SK-N-SH treated with all-trans-retinoic acid at 6 μM for 48 hours (cell line): Measurements from ENCODE around the gene OTX1.

Experiments used
- ATAC-seq: fragments of 200-7000 bp; cut with Tn5 transposase; 3 replicates; pipeline ENCODE4 v1.9.1; 2020; ENCODE audit warnings: mild to moderate bottlenecking, moderate library complexity
- ARNTL ChIP-seq: fragments of 450-650 bp; formaldehyde crosslinking; IDR thresholded peaks from 2 replicates; pipeline ENCODE4 v1.5.0; 2020; ENCODE audit warnings: low read depth, mild to moderate bottlenecking, moderate library complexity, borderline replicate concordance
- CSDC2 ChIP-seq: fragments of 250-450 bp; sonication (Bioruptor Pico); IDR thresholded peaks from 2 replicates; pipeline ENCODE4 v1.5.0; 2020; ENCODE audit warnings: mild to moderate bottlenecking, moderate library complexity
- ESRRG ChIP-seq: fragments of 250-450 bp; sonication (Bioruptor Pico); IDR thresholded peaks from 2 replicates; pipeline ENCODE4 v1.6.1; 2021; ENCODE audit warnings: mild to moderate bottlenecking
- GLIS3 ChIP-seq: fragments of 250-450 bp; sonication (Bioruptor Pico); IDR thresholded peaks from 2 replicates; pipeline ENCODE4 v1.5.0; 2020; ENCODE audit warnings: mild to moderate bottlenecking, moderate library complexity
- OSR1 ChIP-seq: fragments of 250-450 bp; sonication (Bioruptor Pico); IDR thresholded peaks from 2 replicates; pipeline ENCODE4 v1.8.0; 2022; ENCODE audit warnings: moderate library complexity, mild to moderate bottlenecking, inconsistent platforms
- PPARA ChIP-seq: fragments of 250-450 bp; sonication (Bioruptor Pico); IDR thresholded peaks from 2 replicates; pipeline ENCODE4 v1.5.0; 2020; ENCODE audit warnings: mild to moderate bottlenecking, borderline replicate concordance
- RARB ChIP-seq: fragments of 250-450 bp; sonication (Bioruptor Pico); IDR thresholded peaks from 2 replicates; pipeline ENCODE4 v1.8.0; 2021; ENCODE audit warnings: mild to moderate bottlenecking, moderate library complexity
- SNAI2 ChIP-seq: fragments of 250-450 bp; sonication (Bioruptor Pico); IDR thresholded peaks from 2 replicates; pipeline ENCODE4 v1.5.0; 2020; ENCODE audit warnings: mild to moderate bottlenecking, moderate library complexity
- TCF4 ChIP-seq: fragments of 250-450 bp; sonication (Bioruptor Pico); IDR thresholded peaks from 2 replicates; pipeline ENCODE4 v1.8.0; 2021; ENCODE audit warnings: mild to moderate bottlenecking, moderate library complexity, borderline replicate concordance
- TOX ChIP-seq: fragments of 250-450 bp; sonication (Bioruptor Pico); IDR thresholded peaks from 2 replicates; pipeline ENCODE4 v1.8.0; 2021; ENCODE audit warnings: mild to moderate bottlenecking, moderate library complexity, borderline replicate concordance
- ZC3H10 ChIP-seq: fragments of 250-450 bp; sonication (Bioruptor Pico); IDR thresholded peaks from 2 replicates; pipeline ENCODE4 v1.5.1; 2021; ENCODE audit warnings: mild to moderate bottlenecking, moderate library complexity
- ZFP3 ChIP-seq: fragments of 250-450 bp; sonication (Bioruptor Pico); IDR thresholded peaks from 2 replicates; pipeline ENCODE4 v1.5.0; 2020; ENCODE audit warnings: mild to moderate bottlenecking, moderate library complexity
- ZFP30 ChIP-seq: fragments of 450-650 bp; formaldehyde crosslinking; IDR thresholded peaks from 2 replicates; pipeline ENCODE4 v1.5.0; 2022; ENCODE audit warnings: mild to moderate bottlenecking, moderate library complexity
- ZNF565 ChIP-seq: fragments of 450-650 bp; formaldehyde crosslinking; conservative IDR thresholded peaks from 2 replicates; pipeline ENCODE4 v1.5.0; 2020; ENCODE audit warnings: low read depth, mild to moderate bottlenecking, moderate library complexity
- ZNF70 ChIP-seq: fragments of 450-650 bp; formaldehyde crosslinking; IDR thresholded peaks from 2 replicates; pipeline ENCODE4 v1.5.0; 2020; ENCODE audit warnings: mild to moderate bottlenecking, moderate library complexity
- ZNF8 ChIP-seq: fragments of 450-650 bp; formaldehyde crosslinking; IDR thresholded peaks from 2 replicates; pipeline ENCODE4 v1.5.0; 2020; ENCODE audit warnings: mild to moderate bottlenecking, moderate library complexity
- TF ChIP-seq, protein P1 (sequence below): fragments of 250-450 bp; sonication (Bioruptor Pico); IDR thresholded peaks from 2 replicates; pipeline ENCODE4 v1.8.0; 2021; ENCODE audit warnings: low read depth, mild to moderate bottlenecking, moderate library complexity, borderline replicate concordance
- TF ChIP-seq, protein P2 (sequence below): fragments of 250-450 bp; sonication (Bioruptor Pico); IDR thresholded peaks from 2 replicates; pipeline ENCODE4 v1.8.0; 2020; ENCODE audit warnings: mild to moderate bottlenecking, moderate library complexity, borderline replicate concordance
- TF ChIP-seq, protein P3 (sequence below): fragments of 250-450 bp; sonication (Bioruptor Pico); IDR thresholded peaks from 2 replicates; pipeline ENCODE4 v1.5.1; 2020; ENCODE audit warnings: low read depth, mild to moderate bottlenecking, moderate library complexity
- TF ChIP-seq, protein P4 (sequence below): fragments of 250-450 bp; sonication (Bioruptor Pico); IDR thresholded peaks from 2 replicates; pipeline ENCODE4 v1.5.0; 2020; ENCODE audit warnings: mild to moderate bottlenecking, moderate library complexity
- TF ChIP-seq, protein P5 (sequence below): fragments of 250-450 bp; sonication (Bioruptor Pico); IDR thresholded peaks from 2 replicates; pipeline ENCODE4 v1.5.1; 2021; ENCODE audit warnings: mild to moderate bottlenecking, moderate library complexity

OTX1 gene

DNA sequence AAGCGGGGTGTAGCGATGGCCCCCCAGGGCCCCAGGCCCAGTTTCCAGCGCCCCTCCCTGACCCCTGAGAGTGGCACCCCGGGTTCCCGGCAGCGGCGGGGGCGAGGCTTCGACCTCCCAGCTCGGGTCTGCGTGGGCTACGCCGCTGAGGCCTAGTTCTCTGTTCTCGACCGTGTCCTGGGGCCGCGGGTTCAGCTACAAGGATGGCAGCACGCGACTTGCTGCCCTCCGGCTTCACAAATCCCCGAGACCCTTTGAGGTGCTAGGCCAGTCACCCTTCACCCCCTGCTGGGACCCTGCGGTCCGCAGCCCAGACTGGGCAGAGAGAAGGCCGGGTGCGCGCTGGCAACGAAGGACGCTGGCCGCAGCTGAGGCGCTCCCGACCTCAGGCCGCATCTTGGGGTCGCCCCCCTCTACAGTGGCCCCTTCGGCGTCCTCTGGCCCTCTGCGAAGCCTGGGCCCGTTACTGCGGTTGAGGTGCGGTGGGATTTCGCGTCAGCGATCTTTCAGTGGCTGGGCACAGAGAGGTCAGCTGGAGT, 1.2 kb downstream of the OTX1 start (continued):
- TF ChIP-seq TCF4 (CRISPR knock-in tag) (no peak), PPARA (no peak), ESRRG (CRISPR knock-in tag) (no peak), ZNF565 (CRISPR knock-in tag) (no peak)
- TF ChIP-seq, protein P1, sequence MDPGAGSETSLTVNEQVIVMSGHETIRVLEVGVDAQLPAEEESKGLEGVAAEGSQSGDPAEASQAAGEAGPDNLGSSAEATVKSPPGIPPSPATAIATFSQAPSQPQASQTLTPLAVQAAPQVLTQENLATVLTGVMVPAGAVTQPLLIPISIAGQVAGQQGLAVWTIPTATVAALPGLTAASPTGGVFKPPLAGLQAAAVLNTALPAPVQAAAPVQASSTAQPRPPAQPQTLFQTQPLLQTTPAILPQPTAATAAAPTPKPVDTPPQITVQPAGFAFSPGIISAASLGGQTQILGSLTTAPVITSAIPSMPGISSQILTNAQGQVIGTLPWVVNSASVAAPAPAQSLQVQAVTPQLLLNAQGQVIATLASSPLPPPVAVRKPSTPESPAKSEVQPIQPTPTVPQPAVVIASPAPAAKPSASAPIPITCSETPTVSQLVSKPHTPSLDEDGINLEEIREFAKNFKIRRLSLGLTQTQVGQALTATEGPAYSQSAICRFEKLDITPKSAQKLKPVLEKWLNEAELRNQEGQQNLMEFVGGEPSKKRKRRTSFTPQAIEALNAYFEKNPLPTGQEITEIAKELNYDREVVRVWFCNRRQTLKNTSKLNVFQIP (CRISPR knock-in tag): no peak
- TF ChIP-seq, protein P2, sequence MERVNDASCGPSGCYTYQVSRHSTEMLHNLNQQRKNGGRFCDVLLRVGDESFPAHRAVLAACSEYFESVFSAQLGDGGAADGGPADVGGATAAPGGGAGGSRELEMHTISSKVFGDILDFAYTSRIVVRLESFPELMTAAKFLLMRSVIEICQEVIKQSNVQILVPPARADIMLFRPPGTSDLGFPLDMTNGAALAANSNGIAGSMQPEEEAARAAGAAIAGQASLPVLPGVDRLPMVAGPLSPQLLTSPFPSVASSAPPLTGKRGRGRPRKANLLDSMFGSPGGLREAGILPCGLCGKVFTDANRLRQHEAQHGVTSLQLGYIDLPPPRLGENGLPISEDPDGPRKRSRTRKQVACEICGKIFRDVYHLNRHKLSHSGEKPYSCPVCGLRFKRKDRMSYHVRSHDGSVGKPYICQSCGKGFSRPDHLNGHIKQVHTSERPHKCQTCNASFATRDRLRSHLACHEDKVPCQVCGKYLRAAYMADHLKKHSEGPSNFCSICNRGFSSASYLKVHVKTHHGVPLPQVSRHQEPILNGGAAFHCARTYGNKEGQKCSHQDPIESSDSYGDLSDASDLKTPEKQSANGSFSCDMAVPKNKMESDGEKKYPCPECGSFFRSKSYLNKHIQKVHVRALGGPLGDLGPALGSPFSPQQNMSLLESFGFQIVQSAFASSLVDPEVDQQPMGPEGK (CRISPR knock-in tag): no peak
- TF ChIP-seq, protein P3, sequence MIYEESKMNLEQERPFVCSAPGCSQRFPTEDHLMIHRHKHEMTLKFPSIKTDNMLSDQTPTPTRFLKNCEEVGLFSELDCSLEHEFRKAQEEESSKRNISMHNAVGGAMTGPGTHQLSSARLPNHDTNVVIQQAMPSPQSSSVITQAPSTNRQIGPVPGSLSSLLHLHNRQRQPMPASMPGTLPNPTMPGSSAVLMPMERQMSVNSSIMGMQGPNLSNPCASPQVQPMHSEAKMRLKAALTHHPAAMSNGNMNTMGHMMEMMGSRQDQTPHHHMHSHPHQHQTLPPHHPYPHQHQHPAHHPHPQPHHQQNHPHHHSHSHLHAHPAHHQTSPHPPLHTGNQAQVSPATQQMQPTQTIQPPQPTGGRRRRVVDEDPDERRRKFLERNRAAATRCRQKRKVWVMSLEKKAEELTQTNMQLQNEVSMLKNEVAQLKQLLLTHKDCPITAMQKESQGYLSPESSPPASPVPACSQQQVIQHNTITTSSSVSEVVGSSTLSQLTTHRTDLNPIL (CRISPR knock-in tag): no peak

DNA sequence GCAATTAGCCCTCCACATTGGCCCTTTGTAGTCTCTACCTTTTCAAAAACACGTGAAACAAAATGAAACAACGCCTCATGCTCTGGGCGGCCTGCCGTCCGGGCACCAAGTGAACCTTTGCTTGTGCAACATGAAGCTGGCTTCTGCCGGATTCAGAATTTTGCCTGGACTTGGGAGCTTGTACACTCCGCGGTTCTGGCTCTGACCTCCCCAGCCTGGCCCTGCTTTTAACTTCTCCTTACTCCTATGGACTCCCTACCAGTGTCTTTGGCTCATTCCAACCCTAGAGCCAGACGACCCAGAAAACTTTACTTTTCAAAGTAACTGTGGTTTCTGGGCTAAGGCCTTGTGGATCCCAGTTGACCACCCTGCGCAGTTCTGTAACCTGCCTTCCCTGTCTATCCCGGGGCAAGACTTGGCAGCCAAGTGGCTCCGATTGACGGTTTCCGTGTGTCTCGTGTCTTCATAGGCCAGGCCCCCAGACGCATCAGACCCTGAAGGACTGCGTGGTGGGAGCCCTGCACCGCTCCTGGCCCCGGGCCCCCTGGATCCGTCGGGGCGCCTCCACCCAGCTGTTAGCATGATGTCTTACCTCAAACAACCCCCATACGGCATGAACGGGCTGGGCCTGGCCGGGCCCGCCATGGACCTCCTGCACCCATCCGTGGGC, 1.9 kb downstream of the OTX1 start:
- no peak for ATAC-seq
- TF ChIP-seq RARB (CRISPR knock-in tag) (no peak), ZNF70 (CRISPR knock-in tag) (no peak), ZFP3 (no peak), ARNTL (no peak), GLIS3 (no peak)
- TF ChIP-seq, protein P3 (CRISPR knock-in tag): no peak

DNA sequence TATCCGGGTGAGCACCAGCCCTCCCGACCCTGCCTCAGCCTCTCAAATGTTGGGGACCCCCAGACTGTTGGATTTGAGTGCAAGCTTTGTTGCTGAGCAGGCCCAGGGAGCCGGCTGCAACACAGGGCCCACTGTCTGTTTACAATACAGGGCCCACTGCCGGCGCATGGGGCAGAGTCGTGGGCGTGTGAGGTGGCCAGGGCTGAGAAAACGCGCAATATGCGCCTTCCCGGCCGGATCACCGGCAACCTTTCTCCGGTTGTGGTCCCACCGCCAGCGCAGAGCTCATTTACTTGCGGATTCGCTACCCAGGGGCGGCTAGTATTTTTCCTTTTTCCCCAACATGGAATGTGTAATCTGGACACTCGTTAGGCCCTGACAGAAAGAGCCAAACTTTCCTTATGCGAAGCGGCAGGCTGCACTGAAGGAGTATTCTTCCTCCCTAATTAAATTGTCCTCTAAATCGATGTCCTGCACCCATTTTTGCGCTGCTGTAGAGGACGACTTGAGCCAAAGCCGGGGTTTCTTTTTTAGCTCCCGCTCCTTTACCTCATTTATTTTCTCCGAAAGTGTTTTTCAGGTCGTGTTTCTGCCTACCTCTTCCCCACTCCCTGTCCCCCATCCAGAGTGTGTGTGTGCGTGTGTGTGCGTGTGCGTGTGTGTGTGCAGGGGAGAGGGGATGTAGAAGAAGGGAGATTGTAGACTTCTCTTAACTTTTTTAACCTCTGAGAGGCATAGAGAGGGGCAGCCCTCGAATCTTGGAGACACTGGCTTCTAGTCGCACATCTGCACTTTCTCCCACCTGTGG, 2.7 kb downstream of the OTX1 start:
- ATAC-seq: no peak
- TF ChIP-seq, protein P1 (CRISPR knock-in tag): no peak
- no peak for TF ChIP-seq SNAI2 (CRISPR knock-in tag)
- no peak for TF ChIP-seq TCF4 (CRISPR knock-in tag)
- TF ChIP-seq, protein P2 (CRISPR knock-in tag): no peak
- TF ChIP-seq ESRRG (CRISPR knock-in tag): no peak
- no peak for TF ChIP-seq ARNTL
- no peak for TF ChIP-seq GLIS3
- no peak for TF ChIP-seq OSR1 (CRISPR knock-in tag)
- TF ChIP-seq ZNF565 (CRISPR knock-in tag): no peak
- TF ChIP-seq ZC3H10: no peak
- no peak for TF ChIP-seq CSDC2 (CRISPR knock-in tag)
- no peak for TF ChIP-seq TOX (CRISPR knock-in tag)
- TF ChIP-seq, protein P4, sequence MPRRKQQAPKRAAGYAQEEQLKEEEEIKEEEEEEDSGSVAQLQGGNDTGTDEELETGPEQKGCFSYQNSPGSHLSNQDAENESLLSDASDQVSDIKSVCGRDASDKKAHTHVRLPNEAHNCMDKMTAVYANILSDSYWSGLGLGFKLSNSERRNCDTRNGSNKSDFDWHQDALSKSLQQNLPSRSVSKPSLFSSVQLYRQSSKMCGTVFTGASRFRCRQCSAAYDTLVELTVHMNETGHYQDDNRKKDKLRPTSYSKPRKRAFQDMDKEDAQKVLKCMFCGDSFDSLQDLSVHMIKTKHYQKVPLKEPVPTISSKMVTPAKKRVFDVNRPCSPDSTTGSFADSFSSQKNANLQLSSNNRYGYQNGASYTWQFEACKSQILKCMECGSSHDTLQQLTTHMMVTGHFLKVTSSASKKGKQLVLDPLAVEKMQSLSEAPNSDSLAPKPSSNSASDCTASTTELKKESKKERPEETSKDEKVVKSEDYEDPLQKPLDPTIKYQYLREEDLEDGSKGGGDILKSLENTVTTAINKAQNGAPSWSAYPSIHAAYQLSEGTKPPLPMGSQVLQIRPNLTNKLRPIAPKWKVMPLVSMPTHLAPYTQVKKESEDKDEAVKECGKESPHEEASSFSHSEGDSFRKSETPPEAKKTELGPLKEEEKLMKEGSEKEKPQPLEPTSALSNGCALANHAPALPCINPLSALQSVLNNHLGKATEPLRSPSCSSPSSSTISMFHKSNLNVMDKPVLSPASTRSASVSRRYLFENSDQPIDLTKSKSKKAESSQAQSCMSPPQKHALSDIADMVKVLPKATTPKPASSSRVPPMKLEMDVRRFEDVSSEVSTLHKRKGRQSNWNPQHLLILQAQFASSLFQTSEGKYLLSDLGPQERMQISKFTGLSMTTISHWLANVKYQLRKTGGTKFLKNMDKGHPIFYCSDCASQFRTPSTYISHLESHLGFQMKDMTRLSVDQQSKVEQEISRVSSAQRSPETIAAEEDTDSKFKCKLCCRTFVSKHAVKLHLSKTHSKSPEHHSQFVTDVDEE (CRISPR knock-in tag): no peak
- TF ChIP-seq, protein P5, sequence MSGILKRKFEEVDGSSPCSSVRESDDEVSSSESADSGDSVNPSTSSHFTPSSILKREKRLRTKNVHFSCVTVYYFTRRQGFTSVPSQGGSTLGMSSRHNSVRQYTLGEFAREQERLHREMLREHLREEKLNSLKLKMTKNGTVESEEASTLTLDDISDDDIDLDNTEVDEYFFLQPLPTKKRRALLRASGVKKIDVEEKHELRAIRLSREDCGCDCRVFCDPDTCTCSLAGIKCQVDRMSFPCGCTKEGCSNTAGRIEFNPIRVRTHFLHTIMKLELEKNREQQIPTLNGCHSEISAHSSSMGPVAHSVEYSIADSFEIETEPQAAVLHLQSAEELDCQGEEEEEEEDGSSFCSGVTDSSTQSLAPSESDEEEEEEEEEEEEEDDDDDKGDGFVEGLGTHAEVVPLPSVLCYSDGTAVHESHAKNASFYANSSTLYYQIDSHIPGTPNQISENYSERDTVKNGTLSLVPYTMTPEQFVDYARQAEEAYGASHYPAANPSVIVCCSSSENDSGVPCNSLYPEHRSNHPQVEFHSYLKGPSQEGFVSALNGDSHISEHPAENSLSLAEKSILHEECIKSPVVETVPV (CRISPR knock-in tag): no peak
- TF ChIP-seq ZFP3: no peak
- TF ChIP-seq ZFP30 (CRISPR knock-in tag): no peak
- no peak for TF ChIP-seq ZNF8 (CRISPR knock-in tag)
